NCI-H524 treated with DMSO at 0.1 percent for 48 hours (cell line): Measurements from ENCODE around the gene ZNF260.
A peak's percentile ranks its signal among the peaks of the same experiment; 100 is the strongest.

ENCODE experiments used
- DNase-seq: peaks from one replicate; lab custom pipeline; 2025; lab: John Stamatoyannopoulos, UW

The ZNF260 gene

GRCh38 chr19:36489920-36490415 is 38.1 kb downstream of the ZNF260 start:
- peak; percentile 90 for DNase-seq

GRCh38 chr19:36489118-36489919 is 38.8 kb downstream of the ZNF260 start, which contains the start of gene ZNF566:
Gene ZNF566 (minus strand): TSS chr19:36489561. CDS start chr19:36476557, 13,004 bp downstream.
- peak; percentile 93 for DNase-seq

GRCh38 chr19:36488846-36489117 is 39.3 kb downstream of the ZNF260 start:
- DNase-seq: no peak

DNA sequence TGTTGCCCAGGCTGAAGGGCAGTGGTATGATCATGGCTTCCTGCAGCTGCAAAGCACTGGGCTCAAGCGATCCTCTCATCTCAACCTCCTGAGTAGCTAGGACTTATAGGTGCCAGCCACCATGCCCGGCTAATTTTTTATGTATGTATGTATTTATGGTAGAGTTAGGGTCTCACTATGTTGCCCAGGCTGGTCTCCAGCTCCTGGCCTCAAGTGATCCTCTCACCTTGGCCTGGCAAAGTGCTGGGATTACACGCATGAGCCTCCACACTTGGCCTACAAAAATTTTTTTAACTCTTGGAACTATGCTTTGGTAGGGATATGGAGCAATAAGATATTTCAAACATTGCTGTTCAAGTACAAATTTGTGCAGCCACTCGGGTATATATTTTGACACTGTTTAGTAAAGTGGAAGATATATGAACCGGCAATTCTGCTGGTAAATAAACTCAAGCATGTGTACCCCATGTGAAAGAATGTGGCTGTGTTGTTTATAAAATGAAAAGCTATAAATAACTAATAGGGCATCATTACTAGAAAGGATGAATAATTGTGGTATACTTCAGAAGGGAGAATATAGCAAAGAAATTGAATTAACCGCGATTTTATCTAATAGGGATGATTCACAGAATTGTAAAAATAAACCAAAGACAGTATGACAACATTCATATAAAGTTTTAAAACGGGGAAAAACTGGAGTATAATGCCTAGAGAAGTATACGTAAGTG is 39.8 kb downstream of the ZNF260 start:
- DNase-seq: no peak

DNA sequence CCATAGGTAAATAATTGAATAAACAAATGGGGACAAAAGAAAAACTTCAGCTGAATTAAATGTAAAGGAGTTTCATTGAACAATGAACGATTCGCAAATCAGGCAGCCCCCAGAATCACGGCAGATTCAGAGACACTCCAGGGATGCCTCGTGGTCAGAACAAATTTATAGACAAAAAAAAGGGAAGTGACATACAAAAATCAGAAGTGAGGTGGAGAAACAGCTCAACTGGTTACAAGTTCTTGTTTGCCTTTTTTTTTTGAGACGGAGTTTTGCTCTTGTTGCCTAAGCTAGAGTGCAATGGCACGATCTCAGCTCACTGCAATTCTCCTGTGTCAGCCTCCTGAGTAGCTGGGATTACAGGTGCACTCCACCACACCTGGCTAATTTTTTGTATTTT is 44.4 kb downstream of the ZNF260 start:
- no peak for DNase-seq

DNA sequence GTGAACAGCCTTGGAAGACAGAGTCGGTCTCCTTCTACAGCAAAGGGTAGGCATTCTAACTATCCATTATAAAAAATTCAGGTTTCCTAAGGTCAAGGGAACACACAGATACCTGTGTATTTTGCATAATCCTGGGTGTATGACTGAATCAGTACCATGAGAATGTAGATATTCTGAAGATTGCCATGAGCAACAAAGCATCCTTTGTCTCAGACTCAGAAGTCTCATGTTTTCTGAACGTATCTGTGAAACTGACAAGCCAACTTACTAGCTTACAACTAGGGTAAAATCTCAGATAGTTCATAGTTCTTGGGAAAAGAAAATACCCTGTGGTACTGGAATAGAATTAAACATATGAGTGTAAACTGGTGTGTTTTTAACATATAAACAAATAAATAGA is 45.2 kb downstream of the ZNF260 start:
- no peak for DNase-seq
